ENCODE measurements around the gene RNF152.

Gene RNF152

GRCh38 chr18:61854578-61855448, 38.0 kb downstream of the RNF152 start:
- DNase-seq (ENCODE audit: low read depth in 2 of 2, low spot score in 1 of 2) = no peak

GRCh38 chr18:61853855-61854254, 39.0 kb downstream of the RNF152 start:
- no peak for DNase-seq (ENCODE audit: low read depth in 2 of 2, low spot score in 1 of 2)

GRCh38 chr18:61852496-61852895, 40.3 kb downstream of the RNF152 start:
- no peak for DNase-seq (ENCODE audit: low read depth in 2 of 2, low spot score in 1 of 2)

DNA sequence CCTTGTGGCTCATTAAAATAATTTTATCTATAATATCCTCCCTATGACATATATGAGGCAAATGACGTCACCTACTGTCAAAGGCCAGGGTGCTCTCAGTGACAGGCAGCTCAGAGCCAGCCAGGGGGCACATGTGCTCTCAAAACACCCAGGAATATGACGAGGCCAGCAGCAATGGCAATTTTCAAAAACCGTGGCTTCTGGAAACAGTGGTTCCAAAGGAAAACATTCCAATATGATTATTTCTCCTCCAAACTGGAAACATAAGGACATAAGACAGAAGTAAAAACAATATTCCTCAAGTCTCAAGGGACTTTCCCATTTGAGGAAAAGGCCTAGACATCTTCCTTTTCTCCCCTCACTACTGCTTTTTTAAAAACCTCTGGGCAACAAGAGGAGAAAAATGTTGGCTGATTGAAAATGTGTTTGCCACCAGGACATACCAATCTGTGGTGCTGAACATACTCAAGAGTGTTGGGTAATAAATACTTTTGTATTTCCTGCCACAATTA, 40.8 kb downstream of the RNF152 start:
- no peak for DNase-seq (ENCODE audit: low read depth in 2 of 2, low spot score in 1 of 2)

GRCh38 chr18:61851279-61851678, 41.5 kb downstream of the RNF152 start:
- no peak for DNase-seq (ENCODE audit: low read depth in 2 of 2, low spot score in 1 of 2)

DNA sequence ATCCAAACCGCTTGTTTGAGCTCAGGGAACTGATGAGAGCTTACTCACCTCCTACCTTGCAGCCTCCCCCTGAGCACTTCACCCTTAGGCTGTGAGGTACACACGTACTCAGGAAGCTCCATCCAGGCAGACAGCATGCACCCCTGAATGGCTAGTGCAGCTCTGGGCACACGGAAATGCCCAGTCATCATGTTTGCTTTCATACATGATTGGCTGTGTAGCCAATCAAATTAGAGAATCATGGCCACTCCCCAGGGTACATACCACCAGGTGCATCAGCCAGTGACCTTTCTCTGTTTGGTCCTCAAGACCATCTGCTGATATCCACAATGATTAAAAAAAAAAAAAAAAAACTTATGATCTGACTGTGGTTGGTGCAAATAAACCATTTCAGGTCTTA, 42.1 kb downstream of the RNF152 start:
- no peak for DNase-seq (ENCODE audit: low read depth in 2 of 2, low spot score in 1 of 2)

- no peak for DNase-seq (ENCODE audit: low read depth in 2 of 2, low spot score in 1 of 2)
These were observed 45.5 kb downstream of the RNF152 start for GRCh38 chr18:61847164-61847791.

DNA sequence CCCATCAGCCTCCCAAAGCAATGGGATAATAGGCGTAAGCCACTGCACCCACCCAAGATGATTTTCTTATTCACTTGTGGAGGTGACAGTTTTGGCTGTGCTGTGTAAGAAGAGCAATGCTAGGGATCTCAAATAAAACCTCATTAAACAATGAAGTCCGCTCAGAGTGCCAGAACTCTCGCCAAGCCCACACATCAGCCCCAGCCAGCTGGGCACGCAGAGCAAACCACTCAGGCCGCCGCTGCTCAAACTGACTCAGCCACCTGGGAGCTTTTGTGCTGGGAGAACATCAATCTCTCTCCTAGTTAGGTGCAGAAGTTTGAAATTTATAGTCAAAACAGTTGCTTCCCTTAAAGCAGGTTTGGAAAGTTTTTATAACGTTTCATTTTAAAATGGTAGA, 47.6 kb downstream of the RNF152 start:
- DNase-seq (ENCODE audit: low read depth in 2 of 2, low spot score in 1 of 2) = no peak

GRCh38 chr18:61844726-61845125, 48.1 kb downstream of the RNF152 start:
- DNase-seq (ENCODE audit: low read depth in 2 of 2, low spot score in 1 of 2) = no peak

DNA sequence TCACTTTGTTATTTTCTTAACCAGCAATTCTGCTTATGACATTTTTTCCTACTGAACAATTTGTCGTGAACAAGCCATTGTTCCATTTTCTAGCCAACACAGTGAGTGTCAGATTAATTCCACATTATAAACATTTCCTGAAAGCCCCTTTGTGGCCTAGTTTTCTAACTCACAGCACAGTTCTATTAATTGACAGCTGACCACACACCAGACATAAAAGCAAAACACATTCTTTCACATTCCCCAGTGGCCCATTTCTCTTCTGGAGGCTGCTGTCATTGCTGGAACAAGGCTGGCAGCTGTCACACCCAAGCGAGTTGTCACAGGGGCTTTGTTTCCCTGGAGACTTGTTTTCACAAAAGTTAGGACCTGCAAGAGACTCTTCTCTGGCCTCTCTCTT, 50.7 kb downstream of the RNF152 start:
- no peak for DNase-seq (ENCODE audit: low read depth in 2 of 2, low spot score in 1 of 2)

DNA sequence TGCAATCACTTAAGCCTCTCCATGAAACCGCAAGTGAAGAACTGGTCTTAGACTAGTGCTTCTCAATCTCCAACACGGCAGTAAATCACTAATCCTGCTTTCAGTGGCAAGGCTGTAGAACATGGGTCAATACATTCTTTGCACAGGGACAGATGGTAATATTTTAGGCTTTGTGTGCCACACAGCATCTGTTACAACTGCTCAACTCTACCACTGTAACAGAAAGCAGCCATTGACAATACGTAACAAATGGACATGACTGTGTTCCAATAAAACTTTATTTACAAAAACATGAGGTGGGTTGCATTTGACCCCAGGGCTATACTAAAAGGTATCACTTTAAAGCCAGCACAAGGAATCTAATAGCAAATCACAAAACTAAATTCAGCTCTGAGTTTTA, 51.1 kb downstream of the RNF152 start:
- DNase-seq (ENCODE audit: low read depth in 2 of 2, low spot score in 1 of 2) = no peak

- DNase-seq (ENCODE audit: low read depth in 2 of 2, low spot score in 1 of 2) = no peak
These were observed 52.5 kb downstream of the RNF152 start for GRCh38 chr18:61840324-61840723.

DNA sequence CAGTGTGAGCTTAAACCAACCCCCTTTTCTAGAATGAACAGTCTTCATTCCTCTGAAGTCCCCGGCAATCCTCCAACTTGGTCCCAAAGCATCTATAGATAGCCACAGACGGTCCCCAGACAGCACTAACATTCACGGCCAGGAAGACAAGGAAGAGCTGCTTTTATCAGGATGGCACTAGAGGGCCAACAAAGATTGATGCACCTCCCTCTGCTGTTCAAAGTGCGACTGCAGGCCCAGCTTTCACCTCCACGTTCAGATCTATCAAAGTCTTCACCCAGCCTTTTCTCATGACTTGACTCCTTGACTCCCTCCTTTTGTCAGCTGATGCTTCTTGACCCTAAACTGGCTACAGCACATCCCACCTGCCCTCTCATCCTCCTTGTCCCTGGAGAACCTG, 54.3 kb downstream of the RNF152 start:
- no peak for DNase-seq (ENCODE audit: low read depth in 2 of 2, low spot score in 1 of 2)

DNA sequence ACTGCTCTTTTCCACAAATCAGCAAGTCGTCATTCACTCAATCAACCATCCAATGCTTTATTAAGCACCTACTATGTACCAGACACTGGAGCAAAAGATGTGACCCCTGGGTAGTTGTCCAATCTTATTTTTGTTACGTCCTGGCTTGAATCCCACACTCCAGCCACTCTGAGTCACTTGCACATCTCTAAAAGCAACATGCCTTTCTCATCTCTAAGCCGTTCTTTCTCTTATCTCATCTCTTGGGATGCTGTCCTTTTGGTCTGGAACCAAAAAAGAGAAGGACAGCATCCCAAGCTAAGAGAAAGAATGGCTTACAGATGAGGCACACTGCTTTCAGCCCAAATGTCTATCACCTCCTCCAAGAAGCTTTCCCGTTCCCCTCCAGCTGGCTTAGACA, 58.8 kb downstream of the RNF152 start:
- no peak for DNase-seq (ENCODE audit: low read depth in 2 of 2, low spot score in 1 of 2)

- no peak for DNase-seq (ENCODE audit: low read depth in 2 of 2, low spot score in 1 of 2)
These were observed 59.4 kb downstream of the RNF152 start for GRCh38 chr18:61833387-61833786.

DNA sequence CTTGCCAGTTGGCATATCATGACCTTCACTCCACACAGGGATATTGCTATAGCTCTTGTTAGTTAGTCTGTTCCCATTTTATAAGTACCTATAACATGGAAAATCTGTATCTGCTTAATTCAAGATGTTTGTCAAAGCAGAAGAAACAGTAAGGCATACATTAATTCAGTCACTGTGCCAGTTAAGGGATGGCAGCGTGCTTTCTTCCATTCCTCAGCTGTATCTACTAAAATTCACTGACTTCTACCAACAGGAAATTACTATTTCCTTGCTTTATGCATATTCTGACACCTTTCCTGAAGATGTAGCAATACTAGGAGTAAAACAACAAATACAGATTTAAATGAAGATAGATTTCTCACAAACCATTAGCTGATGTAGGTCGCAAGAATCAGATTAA, 59.9 kb downstream of the RNF152 start:
- no peak for DNase-seq (ENCODE audit: low read depth in 2 of 2, low spot score in 1 of 2)

- no peak for DNase-seq (ENCODE audit: low read depth in 2 of 2, low spot score in 1 of 2)
These were observed 61.7 kb downstream of the RNF152 start for GRCh38 chr18:61831071-61831470.

DNA sequence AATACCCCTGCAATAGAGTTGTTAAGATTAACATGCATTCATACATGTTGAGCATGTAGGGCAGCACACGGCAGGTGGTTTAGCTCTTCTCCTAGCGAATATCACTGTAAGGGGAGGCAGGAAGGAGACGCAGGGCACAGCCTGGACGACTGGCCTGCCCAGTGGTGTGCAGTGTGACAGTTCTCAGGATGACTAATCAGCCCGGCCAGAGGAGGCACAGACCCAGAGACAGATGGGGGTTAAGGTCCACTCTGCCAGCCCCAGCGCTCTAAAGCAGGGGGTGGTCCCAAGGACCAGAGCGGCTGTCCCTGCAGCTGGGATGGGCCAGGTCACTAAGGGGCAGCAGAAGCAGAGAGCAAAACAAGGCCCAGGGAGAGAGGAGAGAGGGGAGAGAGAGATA, 63.7 kb downstream of the RNF152 start:
- no peak for DNase-seq (ENCODE audit: low read depth in 2 of 2, low spot score in 1 of 2)

- no peak for DNase-seq (ENCODE audit: low read depth in 2 of 2, low spot score in 1 of 2)
These were observed 65.2 kb downstream of the RNF152 start for GRCh38 chr18:61827591-61827990.

- DNase-seq (ENCODE audit: low read depth in 2 of 2, low spot score in 1 of 2) = no peak
These were observed 67.4 kb downstream of the RNF152 start for GRCh38 chr18:61825386-61825785.

GRCh38 chr18:61824733-61825363, 68.0 kb downstream of the RNF152 start:
- DNase-seq (ENCODE audit: low read depth in 2 of 2, low spot score in 1 of 2) = no peak

DNA sequence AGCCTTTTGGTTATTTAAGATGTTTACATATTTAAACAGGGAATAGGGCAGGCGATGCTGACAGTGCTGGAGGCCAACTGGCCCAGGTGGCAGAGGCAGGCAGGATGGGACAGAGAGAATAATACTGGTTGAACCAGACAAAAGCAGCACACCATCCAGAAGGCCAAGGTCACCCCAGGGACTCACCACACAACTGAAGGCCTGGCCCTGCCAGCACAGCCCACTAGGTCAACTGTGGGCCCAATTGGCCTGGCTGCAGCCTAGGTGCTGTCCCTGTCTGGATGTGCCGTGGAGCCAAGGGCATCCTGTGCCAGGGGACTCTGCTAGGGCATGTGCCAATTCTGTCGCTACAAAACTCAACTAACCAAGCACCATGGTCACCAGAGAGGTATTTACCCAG, 69.2 kb downstream of the RNF152 start:
- DNase-seq (ENCODE audit: low read depth in 2 of 2, low spot score in 1 of 2) = no peak
